Activated T-cell treated with anti-CD3 and anti-CD28 coated beads, Interleukin-2, amount 50 U/mL, for 72 hours (primary cell): ENCODE data around the gene EMILIN1. TPM values are rescaled to one million over a fixed set of nuclear protein-coding genes. Genes with fewer than 3 reads are reported as not detected.

Experiments used
- ATAC-seq, 2 donors: fragments of 150-1000 bp; cut with Tn5 transposase; replicated peaks in 1 of 2; 2 replicates each; pipeline ENCODE4 v1.10.0; 2021; ENCODE audit warnings: moderate library complexity in 2 of 2, mild to moderate bottlenecking in 1 of 2
- DNase-seq, 2 donors: peaks; one replicate each; pipeline ENCODE4 v3.0.0; 2021 to 2022; ENCODE audit warnings: mixed read lengths in 1 of 2
- H3K27ac Mint-ChIP-seq: one replicate; pipeline ENCODE4 v1.8.0; 2022; ENCODE audit warnings: mild to moderate bottlenecking, moderate library complexity, mixed read lengths
- H3K27me3 Mint-ChIP-seq: one replicate; pipeline ENCODE4 v1.8.0; 2022; ENCODE audit warnings: low read depth, mixed read lengths
- H3K36me3 Mint-ChIP-seq, 2 donors: one replicate each; pipeline ENCODE4 v1.8.0; 2022; ENCODE audit warnings: mixed read lengths in 2 of 2, mild to moderate bottlenecking in 1 of 2; ENCODE audit not compliant: insufficient read depth in 2 of 2
- H3K4me1 Mint-ChIP-seq: one replicate; pipeline ENCODE4 v1.8.0; 2022; ENCODE audit warnings: low read depth, mixed read lengths
- H3K4me3 Mint-ChIP-seq, 2 donors: one replicate each; pipeline ENCODE4 v1.8.0; 2022; ENCODE audit warnings: mild to moderate bottlenecking in 2 of 2, mixed read lengths in 2 of 2, moderate library complexity in 2 of 2
- H3K9me3 Mint-ChIP-seq, 2 donors: one replicate each; pipeline ENCODE4 v1.8.0; 2022; ENCODE audit warnings: mixed read lengths in 2 of 2
- total RNA-seq, 2 donors: library from RNA; stranded (reverse); gene quantifications; one replicate each; pipeline ENCODE4 v1.2.3, GENCODE V29; 2022

The EMILIN1 gene
- total RNA-seq, 2 donors from 2014 or later, result 0.36 to 1.0 TPM

GRCh38 chr2:27077231-27077630, 1.2 kb upstream of the EMILIN1 start:
- ATAC-seq (no peak), DNase-seq (no peak)
- Mint-ChIP-seq H3K4me1 (peaks cover 68% of the 10 kb centered on the region), H3K36me3 (no peaks in the 10 kb centered on the region), H3K27me3 (no peaks in the 10 kb centered on the region), H3K27ac (no peak overlapping the region), H3K9me3 (no peaks in the 10 kb centered on the region), H3K4me3 (no peak overlapping the region)

- Mint-ChIP-seq H3K4me1 (peaks cover 53% of the 10 kb centered on the region), H3K27ac (peak overlapping the region; percentile 79), H3K27me3 (no peaks in the 10 kb centered on the region), H3K4me3 (no peak overlapping the region), H3K36me3 (no peaks in the 10 kb centered on the region), H3K9me3 (no peaks in the 10 kb centered on the region)
- ATAC-seq (no peak), DNase-seq (no peak)
These were observed 1.1 kb downstream of the EMILIN1 start for GRCh38 chr2:27079233-27080139.

GRCh38 chr2:27080140-27080469, 1.7 kb downstream of the EMILIN1 start:
- H3K36me3 Mint-ChIP-seq, result no peaks in the 10 kb centered on the region
- H3K27me3 Mint-ChIP-seq, result no peaks in the 10 kb centered on the region
- peak overlapping the region; percentile 79 for H3K27ac Mint-ChIP-seq
- no peak for DNase-seq
- no peak for ATAC-seq
- H3K4me1 Mint-ChIP-seq, result peaks cover 50% of the 10 kb centered on the region
- no peaks in the 10 kb centered on the region for H3K9me3 Mint-ChIP-seq
- peak overlapping the region; percentile 22 to 76 for H3K4me3 Mint-ChIP-seq

- H3K4me1 Mint-ChIP-seq, result peaks cover 50% of the 10 kb centered on the region
- H3K27ac Mint-ChIP-seq, result peak overlapping the region; percentile 88
- H3K36me3 Mint-ChIP-seq, result no peaks in the 10 kb centered on the region
- DNase-seq, result no peak
- no peaks in the 10 kb centered on the region for H3K27me3 Mint-ChIP-seq
- no peak for ATAC-seq
- peak overlapping the region; percentile 76 for H3K4me3 Mint-ChIP-seq
- H3K9me3 Mint-ChIP-seq, result no peaks in the 10 kb centered on the region
These were observed 2.2 kb downstream of the EMILIN1 start for GRCh38 chr2:27080603-27080936.

GRCh38 chr2:27081984-27082772, 3.8 kb downstream of the EMILIN1 start:
- H3K36me3 Mint-ChIP-seq, result no peaks in the 10 kb centered on the region
- DNase-seq (no peak), ATAC-seq (no peak)
- H3K4me1 Mint-ChIP-seq, result peaks cover 48% of the 10 kb centered on the region
- no peaks in the 10 kb centered on the region for H3K9me3 Mint-ChIP-seq
- H3K27ac Mint-ChIP-seq, result peak overlapping the region; percentile 88
- H3K4me3 Mint-ChIP-seq, result peak overlapping the region; percentile 76
- no peaks in the 10 kb centered on the region for H3K27me3 Mint-ChIP-seq

GRCh38 chr2:27082773-27083409, 4.5 kb downstream of the EMILIN1 start:
- H3K27ac Mint-ChIP-seq, result no peak overlapping the region
- no peaks in the 10 kb centered on the region for H3K27me3 Mint-ChIP-seq
- no peaks in the 10 kb centered on the region for H3K9me3 Mint-ChIP-seq
- peaks cover 52% of the 10 kb centered on the region for H3K4me1 Mint-ChIP-seq
- DNase-seq (no peak), ATAC-seq (no peak)
- no peak overlapping the region for H3K4me3 Mint-ChIP-seq
- H3K36me3 Mint-ChIP-seq, result no peaks in the 10 kb centered on the region

- Mint-ChIP-seq H3K9me3 (no peaks in the 10 kb centered on the region), H3K27me3 (no peaks in the 10 kb centered on the region), H3K4me1 (peaks cover 58% of the 10 kb centered on the region), H3K36me3 (no peaks in the 10 kb centered on the region), H3K4me3 (no peak overlapping the region), H3K27ac (no peak overlapping the region)
- ATAC-seq (no peak), DNase-seq (no peak)
These were observed 5.2 kb downstream of the EMILIN1 start for GRCh38 chr2:27083410-27084296.

GRCh38 chr2:27084297-27085061, 6.1 kb downstream of the EMILIN1 start:
- Mint-ChIP-seq H3K27me3 (no peaks in the 10 kb centered on the region), H3K27ac (no peak overlapping the region), H3K4me3 (peak overlapping the region; percentile 10 to 95), H3K9me3 (no peaks in the 10 kb centered on the region), H3K36me3 (no peaks in the 10 kb centered on the region), H3K4me1 (peaks cover 64% of the 10 kb centered on the region)
- ATAC-seq, result no peak
- DNase-seq, result no peak

- peak overlapping the region; percentile 95 to 96 for H3K4me3 Mint-ChIP-seq
- no peaks in the 10 kb centered on the region for H3K36me3 Mint-ChIP-seq
- H3K27me3 Mint-ChIP-seq, result no peaks in the 10 kb centered on the region
- no peak for DNase-seq
- H3K4me1 Mint-ChIP-seq, result peaks cover 59% of the 10 kb centered on the region
- peak overlapping the region; percentile 12 for H3K27ac Mint-ChIP-seq
- H3K9me3 Mint-ChIP-seq, result no peaks in the 10 kb centered on the region
- no peak for ATAC-seq
These were observed 6.8 kb downstream of the EMILIN1 start for GRCh38 chr2:27085062-27085672.

GRCh38 chr2:27085673-27086089, 7.3 kb downstream of the EMILIN1 start:
- Mint-ChIP-seq H3K27me3 (no peaks in the 10 kb centered on the region), H3K4me3 (peak overlapping the region; percentile 95 to 96), H3K36me3 (no peaks in the 10 kb centered on the region), H3K27ac (peak overlapping the region; percentile 12), H3K9me3 (no peaks in the 10 kb centered on the region), H3K4me1 (peaks cover 53% of the 10 kb centered on the region)
- DNase-seq, result peak; percentile 47 to 63
- ATAC-seq, result peak in 1 of 2 donors; percentile 14

- H3K27ac Mint-ChIP-seq, result no peak overlapping the region
- H3K4me1 Mint-ChIP-seq, result peaks cover 48% of the 10 kb centered on the region
- ATAC-seq (peak; percentile 92 to 93), DNase-seq (peak; percentile 97 to 100)
- H3K36me3 Mint-ChIP-seq, result no peaks in the 10 kb centered on the region
- H3K4me3 Mint-ChIP-seq, result peak overlapping the region; percentile 95 to 96
- no peaks in the 10 kb centered on the region for H3K27me3 Mint-ChIP-seq
- no peaks in the 10 kb centered on the region for H3K9me3 Mint-ChIP-seq
These were observed 7.8 kb downstream of the EMILIN1 start for GRCh38 chr2:27086090-27086723.
